IMR-90 (cell line): ENCODE measurements around the gene SCCPDH. TPM values are rescaled to one million over a fixed set of nuclear protein-coding genes. Genes with fewer than 3 reads are reported as not detected.

Experiments
- ATAC-seq: fragments of 200-7000 bp; cut with Tn5 transposase; 2 replicates; pipeline ENCODE4 v1.9.1; 2020; ENCODE audit warnings: low read depth, mild to moderate bottlenecking, moderate library complexity
- BruUV-seq: library from RNA; stranded (reverse); fragments of 400-500 nt; replicated peaks from 2 replicates; lab custom pipeline; 2021; lab: Mats Ljungman, UMichigan
- CTCF ChIA-PET: fragments of 300-600 bp; formaldehyde crosslinking; extraction: SDS; loops from one replicate; lab custom pipeline; 2021; ENCODE audit warnings: antibody characterized with exemption; lab: Yijun Ruan, JAX
- POLR2A ChIA-PET: fragments of 300-600 bp; sonication (Branson Sonifier 250); formaldehyde crosslinking; loops from one replicate; lab custom pipeline; 2022; ENCODE audit warnings: antibody characterized with exemption; ENCODE audit not compliant: unreplicated experiment; lab: Charles Lee
- DNase-seq: peaks from one replicate; pipeline ENCODE4 v3.0.0; 2013
- H2AFZ ChIP-seq: replicated peaks from 2 replicates; pipeline ENCODE3; 2013; ENCODE audit warnings: low read length, mild to moderate bottlenecking; ENCODE audit not compliant: poor library complexity
- H2AK5ac ChIP-seq: 2 replicates; pipeline ENCODE4 v1.6.1; 2013; ENCODE audit warnings: low read depth, low read length, inconsistent platforms
- H2AK9ac ChIP-seq: replicated peaks from 2 replicates; pipeline ENCODE3; 2013; ENCODE audit warnings: mild to moderate bottlenecking, low read depth, low read length, moderate library complexity; ENCODE audit not compliant: poor library complexity
- H2BK120ac ChIP-seq: 2 replicates; pipeline ENCODE4 v1.6.1; 2013; ENCODE audit warnings: low read depth, low read length, inconsistent platforms
- H2BK15ac ChIP-seq: 3 replicates; pipeline ENCODE4 v1.6.1; 2013; ENCODE audit warnings: low read depth, low read length, inconsistent platforms
- H2BK20ac ChIP-seq: 2 replicates; pipeline ENCODE4 v1.6.1; 2013; ENCODE audit warnings: low read depth, mild to moderate bottlenecking, inconsistent platforms, low read length, moderate library complexity
- H2BK5ac ChIP-seq: 2 replicates; pipeline ENCODE4 v1.6.1; 2013; ENCODE audit warnings: mild to moderate bottlenecking, low read depth, low read length, inconsistent platforms; ENCODE audit not compliant: poor library complexity, severe bottlenecking
- H3K14ac ChIP-seq: replicated peaks from 2 replicates; pipeline ENCODE4 v1.6.1; 2013; ENCODE audit warnings: low read depth, low read length, inconsistent platforms
- H3K18ac ChIP-seq: 2 replicates; pipeline ENCODE4 v1.6.1; 2013; ENCODE audit warnings: low read depth, low read length, control low read depth
- H3K23ac ChIP-seq: 2 replicates; pipeline ENCODE4 v1.6.1; 2013; ENCODE audit warnings: low read depth, low read length, inconsistent platforms
- H3K27ac ChIP-seq: 2 replicates; pipeline ENCODE4 v1.5.1; 2013; ENCODE audit warnings: mild to moderate bottlenecking, control low read depth, low read length; ENCODE audit not compliant: insufficient read depth
- H3K27me3 ChIP-seq: 2 replicates; pipeline ENCODE4 v1.6.1; 2013; ENCODE audit warnings: low read length; ENCODE audit not compliant: control insufficient read depth, insufficient read depth
- H3K36me3 ChIP-seq: 2 replicates; pipeline ENCODE4 v1.6.1; 2013; ENCODE audit warnings: low read length, mixed read lengths; ENCODE audit not compliant: control insufficient read depth, insufficient read depth
- H3K4ac ChIP-seq: 2 replicates; pipeline ENCODE4 v1.6.1; 2013; ENCODE audit warnings: low read depth, low read length, inconsistent platforms
- H3K4me1 ChIP-seq: 2 replicates; pipeline ENCODE4 v1.6.1; 2013; ENCODE audit warnings: low read length, mixed read lengths; ENCODE audit not compliant: control insufficient read depth, insufficient read depth
- H3K4me2 ChIP-seq: 2 replicates; pipeline ENCODE4 v1.6.1; 2013; ENCODE audit warnings: low read depth, mild to moderate bottlenecking, control low read depth, low read length, moderate library complexity
- H3K4me3 ChIP-seq: 2 replicates; pipeline ENCODE4 v1.5.1; 2013; ENCODE audit warnings: low read depth, mild to moderate bottlenecking, control low read depth, low read length, moderate library complexity; ENCODE audit not compliant: insufficient read depth
- H3K56ac ChIP-seq: 2 replicates; pipeline ENCODE4 v1.6.1; 2013; ENCODE audit warnings: low read length, inconsistent platforms; ENCODE audit not compliant: insufficient read depth; ENCODE audit errors: extremely low read depth
- H3K79me1 ChIP-seq, 2 experiments: 2 replicates each; pipeline ENCODE4 v1.6.1; 2013; ENCODE audit warnings: low read length in 2 of 2, inconsistent platforms in 1 of 2, low read depth in 1 of 2
- H3K9ac ChIP-seq: 2 replicates; pipeline ENCODE4 v1.6.1; 2013; ENCODE audit warnings: low read depth, low read length, control low read depth
- H3K9me1 ChIP-seq: 2 replicates; pipeline ENCODE4 v1.6.1; 2013; ENCODE audit warnings: low read length, inconsistent platforms; ENCODE audit not compliant: insufficient read depth
- H3K9me3 ChIP-seq: 2 replicates; pipeline ENCODE4 v1.6.1; 2013; ENCODE audit warnings: low read length; ENCODE audit not compliant: control insufficient read depth, insufficient read depth
- H4K20me1 ChIP-seq: 2 replicates; pipeline ENCODE4 v1.6.1; 2013; ENCODE audit warnings: low read length, inconsistent platforms; ENCODE audit not compliant: insufficient read depth
- H4K5ac ChIP-seq: 2 replicates; pipeline ENCODE4 v1.6.1; 2013; ENCODE audit warnings: mild to moderate bottlenecking, low read depth, low read length, control low read depth
- H4K8ac ChIP-seq, 2 experiments: 2 replicates each; pipeline ENCODE4 v1.6.1; 2013; ENCODE audit warnings: low read depth in 2 of 2, low read length in 2 of 2, control low read depth in 1 of 2, inconsistent platforms in 1 of 2
- H4K91ac ChIP-seq: 2 replicates; pipeline ENCODE4 v1.6.1; 2013; ENCODE audit warnings: low read depth, low read length, inconsistent platforms; ENCODE audit not compliant: insufficient read depth
- BHLHE40 ChIP-seq: fragments of 150-350 bp; IDR thresholded peaks from 2 replicates; pipeline ENCODE4 v1.6.1; 2016; ENCODE audit warnings: mild to moderate bottlenecking, low read depth, low read length
- CEBPB ChIP-seq: IDR thresholded peaks from 2 replicates; pipeline ENCODE4 v1.6.1; 2012; ENCODE audit warnings: low read depth, low read length, improper control_type of control experiment
- CHD1 ChIP-seq: IDR thresholded peaks from 2 replicates; pipeline ENCODE4 v1.6.1; 2012; ENCODE audit warnings: low read depth, low read length, improper control_type of control experiment
- FOS ChIP-seq: fragments of 150-350 bp; IDR thresholded peaks from 2 replicates; pipeline ENCODE4 v1.6.1; 2016; ENCODE audit warnings: low read depth, low read length
- MAFK ChIP-seq: IDR thresholded peaks from 2 replicates; pipeline ENCODE4 v1.6.1; 2012; ENCODE audit warnings: low read depth, low read length, improper control_type of control experiment
- MAZ ChIP-seq: IDR thresholded peaks from 2 replicates; pipeline ENCODE4 v1.6.1; 2012; ENCODE audit warnings: low read depth, mild to moderate bottlenecking, low read length, improper control_type of control experiment, moderate library complexity, borderline replicate concordance
- MXI1 ChIP-seq: IDR thresholded peaks from 2 replicates; pipeline ENCODE4 v1.6.1; 2012; ENCODE audit warnings: low read depth, mild to moderate bottlenecking, low read length, moderate library complexity, borderline replicate concordance
- RAD21 ChIP-seq: IDR thresholded peaks from 2 replicates; pipeline ENCODE4 v1.6.1; 2012; ENCODE audit warnings: low read length, improper control_type of control experiment
- RCOR1 ChIP-seq: IDR thresholded peaks from 2 replicates; pipeline ENCODE4 v1.6.1; 2012; ENCODE audit warnings: mild to moderate bottlenecking, low read length, improper control_type of control experiment; ENCODE audit not compliant: insufficient replicate concordance
- RFX5 ChIP-seq: IDR thresholded peaks from 2 replicates; pipeline ENCODE4 v1.8.0; 2012; ENCODE audit warnings: low read depth, mild to moderate bottlenecking, low read length, moderate library complexity
- SMC3 ChIP-seq: fragments of 150-350 bp; IDR thresholded peaks from 2 replicates; pipeline ENCODE4 v1.6.1; 2016; ENCODE audit warnings: low read depth, mild to moderate bottlenecking, antibody characterized with exemption, low read length, moderate library complexity
- WGBS, 2 experiments: methylation state at CpG; one replicate each; pipeline versions ENCODE4 v1.1.5 to v1.1.7; 2013; ENCODE audit warnings: missing lambda C conversion rate in 2 of 2; ENCODE audit not compliant: insufficient read length in 1 of 2; ENCODE audit errors: extremely low coverage in 2 of 2; 5-methylcytosine and 5-hydroxymethylcytosine counted together
- dilution Hi-C: fragments of 300-500 bp; cut with HindIII; formaldehyde crosslinking; loops from one replicate; pipeline ENCODE4 v1.14.3; 2018; ENCODE audit warnings: low sequenced_read_pairs; ENCODE audit not compliant: unreplicated experiment
- in situ Hi-C: fragments of 300-500 bp; cut with MboI; formaldehyde crosslinking; loops from 3 replicates; pipeline ENCODE4 v1.14.3; 2019; ENCODE audit warnings: low sequenced_read_pairs, inconsistent platforms, mixed read lengths
- intact Hi-C: fragments of 100-400 bp; cut with micrococcal nuclease; formaldehyde crosslinking; loops from 2 replicates; pipeline ENCODE4 v1.10.0; 2022
- polyA plus RNA-seq, 3 experiments: library from polyadenylated mRNA; depleted of rRNA; stranded (reverse); fragments of >200 nt; gene quantifications; 2 replicates each; pipeline ENCODE4 v1.2.3, GENCODE V29; 2012; ENCODE audit warnings: low replicate concordance in 1 of 3
- total RNA-seq: library from RNA; depleted of rRNA; stranded (reverse); fragments of >200 nt; gene quantifications from 2 replicates; pipeline ENCODE4 v1.2.3, GENCODE V29; 2012
- TF ChIP-seq, protein P1 (sequence below): fragments of 150-350 bp; IDR thresholded peaks from 2 replicates; pipeline ENCODE4 v1.6.1; 2017; ENCODE audit warnings: mild to moderate bottlenecking, antibody characterized with exemption, low read length, low read depth
- TF ChIP-seq, protein P2 (sequence below): fragments of 150-350 bp; IDR thresholded peaks from 2 replicates; pipeline ENCODE4 v1.6.1; 2016; ENCODE audit warnings: low read depth, mild to moderate bottlenecking, low read length, moderate library complexity, borderline replicate concordance

Gene SCCPDH
- total and polyA plus RNA-seq, 2 of the 4 experiments (the other 2 are of a cell fraction) = 26.9 to 37.8 TPM

DNA sequence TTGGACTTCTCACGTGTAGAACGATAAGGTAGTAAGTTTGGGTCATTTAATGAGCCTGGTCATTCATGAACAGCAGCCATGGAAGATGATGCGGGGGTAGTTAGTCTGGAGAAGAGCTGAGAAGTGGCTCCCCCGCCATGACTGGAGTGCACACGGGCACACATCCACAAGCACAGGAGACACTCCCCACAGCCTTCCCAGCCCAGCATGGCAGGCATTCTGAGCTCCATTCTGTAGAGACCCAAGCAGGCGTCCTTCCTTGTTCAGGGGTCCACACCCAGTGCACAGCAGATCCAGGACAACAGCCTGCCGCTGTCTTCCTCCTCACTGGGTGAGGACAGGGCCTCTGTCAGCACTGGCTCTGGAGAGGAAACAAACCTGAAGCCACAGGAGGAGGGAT, 57.0 kb downstream of the SCCPDH start:
- Histone ChIP-seq H2BK120ac (no peak overlapping the region), H3K9me1 (no peaks in the 10 kb centered on the region), H3K4me3 (no peak overlapping the region), H3K9me3 (peaks cover 7% of the 10 kb centered on the region; the same call in 1 of the 2 replicates), H3K36me3 (peaks cover 21% of the 10 kb centered on the region), H2AK9ac (no peak overlapping the region), H3K18ac (no peak overlapping the region), H2BK15ac (no peak overlapping the region), H4K20me1 (no peaks in the 10 kb centered on the region; the same call in 1 of the 2 replicates), H3K27me3 (no peaks in the 10 kb centered on the region), H3K23ac (no peak overlapping the region), H3K4me1 (peaks cover 5% of the 10 kb centered on the region; the same call in 1 of the 2 replicates), H4K5ac (no peak overlapping the region), H4K8ac (no peak overlapping the region), H2BK20ac (no peak overlapping the region), H2BK5ac (no peak overlapping the region), H3K79me1 (no peaks in the 10 kb centered on the region), H2AK5ac (no peak overlapping the region), H3K4ac (no peak overlapping the region), H2AFZ (no peak overlapping the region), H4K91ac (no peak overlapping the region), H3K56ac (no peak overlapping the region), H3K9ac (no peak overlapping the region), H3K14ac (no peak overlapping the region), H3K27ac (no peak overlapping the region), H3K4me2 (no peak overlapping the region)
- dilution Hi-C loops = no loop called here
- ChIA-PET POLR2A (no interaction called here), CTCF (no interaction called here)
- TF ChIP-seq, protein P1, sequence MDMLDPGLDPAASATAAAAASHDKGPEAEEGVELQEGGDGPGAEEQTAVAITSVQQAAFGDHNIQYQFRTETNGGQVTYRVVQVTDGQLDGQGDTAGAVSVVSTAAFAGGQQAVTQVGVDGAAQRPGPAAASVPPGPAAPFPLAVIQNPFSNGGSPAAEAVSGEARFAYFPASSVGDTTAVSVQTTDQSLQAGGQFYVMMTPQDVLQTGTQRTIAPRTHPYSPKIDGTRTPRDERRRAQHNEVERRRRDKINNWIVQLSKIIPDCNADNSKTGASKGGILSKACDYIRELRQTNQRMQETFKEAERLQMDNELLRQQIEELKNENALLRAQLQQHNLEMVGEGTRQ = no peak
- no peak for TF ChIP-seq MXI1
- TF ChIP-seq RCOR1 = no peak
- TF ChIP-seq RFX5 = no peak
- no peak for TF ChIP-seq BHLHE40
- TF ChIP-seq CEBPB = no peak
- TF ChIP-seq, protein P2, sequence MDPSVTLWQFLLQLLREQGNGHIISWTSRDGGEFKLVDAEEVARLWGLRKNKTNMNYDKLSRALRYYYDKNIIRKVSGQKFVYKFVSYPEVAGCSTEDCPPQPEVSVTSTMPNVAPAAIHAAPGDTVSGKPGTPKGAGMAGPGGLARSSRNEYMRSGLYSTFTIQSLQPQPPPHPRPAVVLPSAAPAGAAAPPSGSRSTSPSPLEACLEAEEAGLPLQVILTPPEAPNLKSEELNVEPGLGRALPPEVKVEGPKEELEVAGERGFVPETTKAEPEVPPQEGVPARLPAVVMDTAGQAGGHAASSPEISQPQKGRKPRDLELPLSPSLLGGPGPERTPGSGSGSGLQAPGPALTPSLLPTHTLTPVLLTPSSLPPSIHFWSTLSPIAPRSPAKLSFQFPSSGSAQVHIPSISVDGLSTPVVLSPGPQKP = no peak
- TF ChIP-seq CHD1 = no peak
- no peak for TF ChIP-seq MAZ
- no peak for TF ChIP-seq RAD21
- TF ChIP-seq MAFK = no peak
- no peak for TF ChIP-seq FOS
- no peak for TF ChIP-seq SMC3
- BruUV-seq = no TSS peak
- intact Hi-C loops = no loop called here
- DNase-seq (no peak), ATAC-seq (no peak)
- in situ Hi-C loops = no loop called here
- WGBS, 2 experiments = no CpG with 5 or more reads among the region's 7 CpGs
